Loucy (cell line): ENCODE results near the gene KATNIP.

Source experiments
- H2AFZ ChIP-seq: fragments of 200-600 bp; sonication (generic); 2 replicates; pipeline ENCODE4 v1.6.0; 2016; ENCODE audit warnings: antibody characterized with exemption, mild to moderate bottlenecking, low read length, moderate library complexity
- H3F3A ChIP-seq: fragments of 200-600 bp; 2 replicates; pipeline ENCODE4 v1.6.0; 2016; ENCODE audit warnings: antibody characterized with exemption, low read depth, mild to moderate bottlenecking
- H3K27me3 ChIP-seq: fragments of 200-600 bp; sonication (generic); 2 replicates; pipeline ENCODE4 v1.6.1; 2014; ENCODE audit warnings: low read length, mild to moderate bottlenecking; ENCODE audit not compliant: insufficient read depth, poor library complexity, severe bottlenecking
- H3K36me3 ChIP-seq: fragments of 200-600 bp; sonication (generic); 2 replicates; pipeline ENCODE4 v1.6.1; 2016; ENCODE audit warnings: low read length; ENCODE audit not compliant: insufficient read depth
- H3K4me1 ChIP-seq: fragments of 200-600 bp; sonication (generic); 2 replicates; pipeline ENCODE4 v1.5.1; 2014; ENCODE audit warnings: low read length, mild to moderate bottlenecking; ENCODE audit not compliant: insufficient read depth, poor library complexity, severe bottlenecking
- H3K4me2 ChIP-seq: fragments of 200-600 bp; sonication (generic); 2 replicates; pipeline ENCODE4 v1.6.0; 2014; ENCODE audit warnings: antibody characterized with exemption, low read length, low read depth, mild to moderate bottlenecking; ENCODE audit not compliant: poor library complexity, severe bottlenecking
- H3K4me3 ChIP-seq: fragments of 200-600 bp; sonication (generic); 2 replicates; pipeline ENCODE4 v1.5.1; 2014; ENCODE audit warnings: low read length, mild to moderate bottlenecking, mixed read lengths; ENCODE audit not compliant: poor library complexity, severe bottlenecking
- H3K79me2 ChIP-seq: fragments of 200-600 bp; sonication (generic); 2 replicates; pipeline ENCODE4 v1.6.1; 2014; ENCODE audit warnings: low read length; ENCODE audit not compliant: insufficient read depth
- H3K9ac ChIP-seq: fragments of 200-600 bp; sonication (generic); 2 replicates; pipeline ENCODE4 v1.6.0; 2014; ENCODE audit warnings: mild to moderate bottlenecking, low read depth, low read length, moderate library complexity; ENCODE audit not compliant: poor library complexity, severe bottlenecking
- H3K9me2 ChIP-seq: fragments of 200-600 bp; sonication (generic); replicated peaks from 2 replicates; pipeline ENCODE4 v1.6.1; 2016; ENCODE audit warnings: low read depth, low read length, mixed read lengths
- H3K9me3 ChIP-seq: fragments of 200-600 bp; sonication (generic); 2 replicates; pipeline ENCODE4 v1.6.1; 2014; ENCODE audit warnings: mild to moderate bottlenecking, antibody characterized with exemption, low read length, low read depth; ENCODE audit not compliant: insufficient read depth
- H4K20me1 ChIP-seq: fragments of 200-600 bp; sonication (generic); 2 replicates; pipeline ENCODE4 v1.6.0; 2014; ENCODE audit warnings: antibody characterized with exemption, low read length, mild to moderate bottlenecking; ENCODE audit not compliant: insufficient read depth, poor library complexity, severe bottlenecking
- EZH2phosphoT487 ChIP-seq: fragments of 200-600 bp; IDR thresholded peaks from 2 replicates; pipeline ENCODE4 v1.6.1; 2018; ENCODE audit warnings: antibody characterized with exemption, mild to moderate bottlenecking, moderate library complexity, borderline replicate concordance
- TF ChIP-seq, protein P1 (sequence below): fragments of 200-600 bp; sonication (generic); conservative IDR thresholded peaks from 2 replicates; pipeline ENCODE4 v1.5.1; 2014; ENCODE audit warnings: mild to moderate bottlenecking, antibody characterized with exemption, low read length

The KATNIP gene

DNA sequence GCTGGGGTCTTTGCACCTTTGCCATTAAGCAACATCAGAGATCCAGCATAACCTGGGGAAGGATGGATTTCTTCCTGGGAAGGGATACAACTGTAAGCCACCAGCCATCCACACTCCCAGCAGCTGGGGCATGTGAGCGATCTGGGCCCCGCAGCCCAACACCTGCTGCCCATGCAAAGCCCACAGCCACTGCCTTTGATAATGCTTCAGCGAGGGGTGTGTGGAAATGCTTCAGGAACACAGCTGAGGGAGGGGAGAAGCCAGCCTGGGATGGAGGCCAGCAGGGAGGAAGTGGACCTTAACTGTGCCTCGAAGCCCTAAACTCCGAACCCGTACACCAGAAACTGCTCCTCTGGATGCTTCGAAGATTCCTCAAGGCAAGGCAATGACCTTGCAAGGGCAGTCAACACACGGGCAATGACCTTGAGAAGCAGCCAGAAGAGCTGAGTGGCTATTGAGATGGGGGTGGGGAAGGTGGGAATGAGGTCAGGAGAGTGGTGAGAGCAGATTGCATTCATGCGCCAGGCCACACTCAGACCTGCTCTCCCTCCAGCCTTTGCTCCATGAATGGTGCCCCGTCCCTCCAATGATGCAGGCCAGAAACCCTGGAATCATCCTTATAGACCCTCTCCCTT is 49.1 kb downstream of the KATNIP start:
- H2AFZ ChIP-seq: no peak overlapping the region
- no peaks in the 10 kb centered on the region for H3K79me2 ChIP-seq
- H3K4me2 ChIP-seq: no peak overlapping the region
- no peaks in the 10 kb centered on the region for H3K9me2 ChIP-seq
- H3F3A ChIP-seq: no peaks in the 10 kb centered on the region
- H3K36me3 ChIP-seq: no peaks in the 10 kb centered on the region
- no peak for TF ChIP-seq EZH2phosphoT487
- TF ChIP-seq, protein P1, sequence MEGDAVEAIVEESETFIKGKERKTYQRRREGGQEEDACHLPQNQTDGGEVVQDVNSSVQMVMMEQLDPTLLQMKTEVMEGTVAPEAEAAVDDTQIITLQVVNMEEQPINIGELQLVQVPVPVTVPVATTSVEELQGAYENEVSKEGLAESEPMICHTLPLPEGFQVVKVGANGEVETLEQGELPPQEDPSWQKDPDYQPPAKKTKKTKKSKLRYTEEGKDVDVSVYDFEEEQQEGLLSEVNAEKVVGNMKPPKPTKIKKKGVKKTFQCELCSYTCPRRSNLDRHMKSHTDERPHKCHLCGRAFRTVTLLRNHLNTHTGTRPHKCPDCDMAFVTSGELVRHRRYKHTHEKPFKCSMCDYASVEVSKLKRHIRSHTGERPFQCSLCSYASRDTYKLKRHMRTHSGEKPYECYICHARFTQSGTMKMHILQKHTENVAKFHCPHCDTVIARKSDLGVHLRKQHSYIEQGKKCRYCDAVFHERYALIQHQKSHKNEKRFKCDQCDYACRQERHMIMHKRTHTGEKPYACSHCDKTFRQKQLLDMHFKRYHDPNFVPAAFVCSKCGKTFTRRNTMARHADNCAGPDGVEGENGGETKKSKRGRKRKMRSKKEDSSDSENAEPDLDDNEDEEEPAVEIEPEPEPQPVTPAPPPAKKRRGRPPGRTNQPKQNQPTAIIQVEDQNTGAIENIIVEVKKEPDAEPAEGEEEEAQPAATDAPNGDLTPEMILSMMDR: no peak
- no peaks in the 10 kb centered on the region for H3K9me3 ChIP-seq
- H3K27me3 ChIP-seq: no peaks in the 10 kb centered on the region
- H4K20me1 ChIP-seq: no peaks in the 10 kb centered on the region
- no peak overlapping the region for H3K4me3 ChIP-seq
- no peaks in the 10 kb centered on the region for H3K4me1 ChIP-seq
- no peak overlapping the region for H3K9ac ChIP-seq

DNA sequence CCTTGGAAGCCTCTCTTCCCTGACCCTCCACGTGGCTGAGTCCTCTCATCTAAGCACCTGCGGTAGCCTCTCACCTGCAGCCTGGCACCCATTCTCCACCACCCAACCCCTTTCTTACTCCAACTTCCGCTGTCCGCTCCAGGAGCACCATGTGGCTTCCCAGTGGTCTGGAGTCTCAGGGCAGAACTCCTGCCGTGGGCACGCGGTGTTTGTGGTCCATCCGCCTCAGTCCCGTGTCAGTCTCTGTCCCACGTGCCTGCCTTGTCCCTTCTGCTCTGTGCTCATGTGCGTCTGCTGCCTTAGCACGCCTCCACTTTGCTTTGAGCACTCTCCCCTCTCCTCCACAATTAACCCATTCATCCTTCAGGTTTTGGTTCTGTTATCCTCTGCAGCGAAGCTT is 49.7 kb downstream of the KATNIP start:
- Histone ChIP-seq H3K36me3 (no peaks in the 10 kb centered on the region), H3K79me2 (no peaks in the 10 kb centered on the region), H4K20me1 (no peaks in the 10 kb centered on the region), H3K27me3 (no peaks in the 10 kb centered on the region), H3K9ac (no peak overlapping the region), H3K4me2 (no peak overlapping the region), H3K4me3 (no peak overlapping the region), H3F3A (no peaks in the 10 kb centered on the region), H3K9me3 (no peaks in the 10 kb centered on the region), H3K9me2 (no peaks in the 10 kb centered on the region), H2AFZ (no peak overlapping the region), H3K4me1 (no peaks in the 10 kb centered on the region)
- TF ChIP-seq, protein P1: no peak
- TF ChIP-seq EZH2phosphoT487: no peak
